ENCODE data around the gene DHRS3. TPM values are rescaled to one million over a fixed set of nuclear protein-coding genes. Genes with fewer than 3 reads are reported as not detected.

DHRS3 gene
- total RNA-seq, 1 donor from 2014 or later = 63.7 TPM

GRCh38 chr1:12629985-12630760, 12.2 kb upstream of the DHRS3 start:
- Histone ChIP-seq H3K27me3 (ENCODE audit: control insufficient read depth, insufficient read depth, low read length) (no peaks in the 10 kb centered on the region), H3K4me3 (ENCODE audit: low read depth, low read length) (no peak overlapping the region), H3K36me3 (ENCODE audit: control insufficient read depth, insufficient read depth, low read length) (no peaks in the 10 kb centered on the region)
- DNase-seq (ENCODE audit: low read depth) (no peak), FAIRE-seq (no peak)
- TF ChIP-seq CTCF (IDR thresholded peaks at IDR 0.05; ENCODE audit: insufficient read depth, low read length, severe bottlenecking) = no peak

- no peak for FAIRE-seq
- H3K36me3 ChIP-seq (ENCODE audit: control insufficient read depth, insufficient read depth, low read length) = no peaks in the 10 kb centered on the region
- DNase-seq (ENCODE audit: low read depth) = no peak
- H3K27me3 ChIP-seq (ENCODE audit: control insufficient read depth, insufficient read depth, low read length) = no peaks in the 10 kb centered on the region
- no peak for TF ChIP-seq CTCF (IDR thresholded peaks at IDR 0.05; ENCODE audit: insufficient read depth, low read length, severe bottlenecking)
- H3K4me3 ChIP-seq (ENCODE audit: low read depth, low read length) = no peak overlapping the region
These were observed 11.5 kb upstream of the DHRS3 start for GRCh38 chr1:12629511-12629956.

- FAIRE-seq (no peak), DNase-seq (ENCODE audit: low read depth) (no peak)
- Histone ChIP-seq H3K4me3 (ENCODE audit: low read depth, low read length) (no peak overlapping the region), H3K36me3 (ENCODE audit: control insufficient read depth, insufficient read depth, low read length) (no peaks in the 10 kb centered on the region), H3K27me3 (ENCODE audit: control insufficient read depth, insufficient read depth, low read length) (peaks cover 5% of the 10 kb centered on the region)
- no peak for TF ChIP-seq CTCF (IDR thresholded peaks at IDR 0.05; ENCODE audit: insufficient read depth, low read length, severe bottlenecking)
These were observed 9.3 kb upstream of the DHRS3 start for GRCh38 chr1:12627296-12627695.

- DNase-seq (ENCODE audit: low read depth) = no peak
- FAIRE-seq = no peak
- TF ChIP-seq CTCF (IDR thresholded peaks at IDR 0.05; ENCODE audit: insufficient read depth, low read length, severe bottlenecking) = no peak
- no peak overlapping the region for H3K4me3 ChIP-seq (ENCODE audit: low read depth, low read length)
- H3K36me3 ChIP-seq (ENCODE audit: control insufficient read depth, insufficient read depth, low read length) = no peaks in the 10 kb centered on the region
- peaks cover 9% of the 10 kb centered on the region for H3K27me3 ChIP-seq (ENCODE audit: control insufficient read depth, insufficient read depth, low read length)
These were observed 8.9 kb upstream of the DHRS3 start for GRCh38 chr1:12626888-12627287.

- no peak for FAIRE-seq
- no peak overlapping the region for H3K4me3 ChIP-seq (ENCODE audit: low read depth, low read length)
- TF ChIP-seq CTCF (IDR thresholded peaks at IDR 0.05; ENCODE audit: insufficient read depth, low read length, severe bottlenecking) = no peak
- H3K27me3 ChIP-seq (ENCODE audit: control insufficient read depth, insufficient read depth, low read length) = peaks cover 10% of the 10 kb centered on the region
- H3K36me3 ChIP-seq (ENCODE audit: control insufficient read depth, insufficient read depth, low read length) = no peaks in the 10 kb centered on the region
- no peak for DNase-seq (ENCODE audit: low read depth)
These were observed 7.3 kb upstream of the DHRS3 start for GRCh38 chr1:12625276-12625675.

- FAIRE-seq = no peak
- TF ChIP-seq CTCF (IDR thresholded peaks at IDR 0.05; ENCODE audit: insufficient read depth, low read length, severe bottlenecking) = no peak
- H3K27me3 ChIP-seq (ENCODE audit: control insufficient read depth, insufficient read depth, low read length) = peaks cover 10% of the 10 kb centered on the region
- no peak for DNase-seq (ENCODE audit: low read depth)
- no peak overlapping the region for H3K4me3 ChIP-seq (ENCODE audit: low read depth, low read length)
- H3K36me3 ChIP-seq (ENCODE audit: control insufficient read depth, insufficient read depth, low read length) = no peaks in the 10 kb centered on the region
These were observed 4.5 kb upstream of the DHRS3 start for GRCh38 chr1:12622506-12622905.

Data from bronchial epithelial cell (primary cell).